WTC11 (cell line): ENCODE measurements around the gene ALOXE3.

Experiments used
- CTCF ChIP-seq: fragments of 200-600 bp; IDR thresholded peaks from 2 replicates; pipeline ENCODE4 v1.8.0; 2022; ENCODE audit warnings: antibody characterized with exemption
- NR3C1 ChIP-seq: sonication (generic); formaldehyde crosslinking; conservative IDR thresholded peaks from 2 replicates; pipeline ENCODE4 v1.8.1; 2023; ENCODE audit warnings: low read depth, mild to moderate bottlenecking, missing genetic modification reagents
- SP1 ChIP-seq: sonication (generic); formaldehyde crosslinking; conservative IDR thresholded peaks from 2 replicates; pipeline ENCODE4 v1.8.1; 2022; ENCODE audit warnings: missing genetic modification reagents
- TP53 ChIP-seq: sonication (generic); formaldehyde crosslinking; IDR thresholded peaks from 2 replicates; pipeline ENCODE4 v1.8.1; 2023; ENCODE audit warnings: mild to moderate bottlenecking, missing genetic modification reagents
- USF2 ChIP-seq: sonication (generic); formaldehyde crosslinking; IDR thresholded peaks from 2 replicates; pipeline ENCODE4 v1.8.1; 2023; ENCODE audit warnings: mild to moderate bottlenecking, missing genetic modification reagents, moderate library complexity

GRCh38 chr17:8138672-8139371 lies 20.5 kb upstream of the ALOXE3 start:
- TF ChIP-seq USF2 (CRISPR knock-in tag) (no peak), CTCF (peak; percentile 83), SP1 (CRISPR knock-in tag) (peak; percentile 71), TP53 (CRISPR knock-in tag) (no peak), NR3C1 (CRISPR knock-in tag) (no peak)
